Measurements from ENCODE around the gene IKZF2. TPM values are rescaled to one million over a fixed set of nuclear protein-coding genes. Genes with fewer than 3 reads are reported as not detected.

Gene IKZF2
- total RNA-seq, 1 experiment from 2014 or later: 3.0 TPM

- H3K4me3 Mint-ChIP-seq: no peak overlapping the region
- WGBS (ENCODE audit: extremely low coverage, insufficient read length, low lambda C conversion rate): no CpG with 5 or more reads among the region's 7 CpGs
These were observed 135.8 kb downstream of the IKZF2 start for GRCh38 chr2:213015387-213016165.

More at GRCh38 chr2:213015387-213016165, 135.8 kb downstream of the IKZF2 start:
- Histone ChIP-seq H3K27me3 (ENCODE audit: insufficient read depth, low read length) (no peaks in the 10 kb centered on the region), H4K20me1 (ENCODE audit: control insufficient read depth, insufficient read depth, insufficient read length) (no peaks in the 10 kb centered on the region), H2BK15ac (ENCODE audit: low read depth, low read length) (no peak overlapping the region), H3K18ac (ENCODE audit: insufficient read length, low read depth, low read length) (no peak overlapping the region), H2BK20ac (ENCODE audit: low read depth, low read length, poor library complexity, severe bottlenecking) (no peak overlapping the region), H3T11ph (ENCODE audit: low read length) (no peak overlapping the region), H3K56ac (ENCODE audit: insufficient read length, low read depth, low read length) (no peak overlapping the region), H4K8ac (replicated peaks; ENCODE audit: insufficient read length, low read depth, low read length) (no peak overlapping the region), H4K5ac (ENCODE audit: insufficient read length, low read depth, low read length) (no peak overlapping the region), H3K14ac (ENCODE audit: insufficient read depth, low read length) (no peak overlapping the region), H2AFZ (ENCODE audit: low read length) (no peak overlapping the region), H4K91ac (ENCODE audit: insufficient read length, low read depth, low read length) (no peak overlapping the region), H3K79me2 (ENCODE audit: insufficient read depth, low read length) (no peaks in the 10 kb centered on the region), H3K9ac (ENCODE audit: extremely low read depth, insufficient read length, low read length) (no peak overlapping the region), H3K4me1 (ENCODE audit: insufficient read depth, low read length) (no peaks in the 10 kb centered on the region), H2BK120ac (ENCODE audit: low read depth, low read length, poor library complexity, severe bottlenecking) (no peak overlapping the region), H3K4ac (ENCODE audit: low read depth, low read length) (no peak overlapping the region), H3K23me2 (ENCODE audit: insufficient read length, low read depth, low read length, poor library complexity, severe bottlenecking) (no peaks in the 10 kb centered on the region), H3K9me3 (ENCODE audit: control insufficient read depth, low read depth, low read length) (no peaks in the 10 kb centered on the region), H3K4me2 (ENCODE audit: insufficient read depth, insufficient read length, low read length) (no peak overlapping the region), H2BK5ac (ENCODE audit: insufficient read length, low read length) (no peak overlapping the region), H3K27ac (ENCODE audit: insufficient read length, low read depth, low read length) (no peak overlapping the region), H3K79me1 (ENCODE audit: insufficient read depth, low read depth, low read length, poor library complexity, severe bottlenecking) (no peaks in the 10 kb centered on the region), H2BK12ac (ENCODE audit: insufficient read length, low read depth, low read length) (no peak overlapping the region), H2AK5ac (ENCODE audit: insufficient read length, low read length) (no peak overlapping the region), H3K23ac (ENCODE audit: insufficient read length, low read depth, low read length) (no peak overlapping the region)
- H3K36me3 Mint-ChIP-seq (ENCODE audit: insufficient read depth in 1 of 3, low read depth in 3 of 3): no peaks in the 10 kb centered on the region
- H3K27me3 Mint-ChIP-seq (ENCODE audit: low read depth): no peaks in the 10 kb centered on the region
- H3K4me1 Mint-ChIP-seq: no peaks in the 10 kb centered on the region
- H3K9me3 Mint-ChIP-seq: no peaks in the 10 kb centered on the region
- no peak for TF ChIP-seq CTCF (conservative IDR thresholded peaks at IDR 0.05)
- no peak for DNase-seq
- no peak overlapping the region for H3K27ac Mint-ChIP-seq
